Measurements from ENCODE around the gene ADAMTS13.

Gene ADAMTS13

DNA sequence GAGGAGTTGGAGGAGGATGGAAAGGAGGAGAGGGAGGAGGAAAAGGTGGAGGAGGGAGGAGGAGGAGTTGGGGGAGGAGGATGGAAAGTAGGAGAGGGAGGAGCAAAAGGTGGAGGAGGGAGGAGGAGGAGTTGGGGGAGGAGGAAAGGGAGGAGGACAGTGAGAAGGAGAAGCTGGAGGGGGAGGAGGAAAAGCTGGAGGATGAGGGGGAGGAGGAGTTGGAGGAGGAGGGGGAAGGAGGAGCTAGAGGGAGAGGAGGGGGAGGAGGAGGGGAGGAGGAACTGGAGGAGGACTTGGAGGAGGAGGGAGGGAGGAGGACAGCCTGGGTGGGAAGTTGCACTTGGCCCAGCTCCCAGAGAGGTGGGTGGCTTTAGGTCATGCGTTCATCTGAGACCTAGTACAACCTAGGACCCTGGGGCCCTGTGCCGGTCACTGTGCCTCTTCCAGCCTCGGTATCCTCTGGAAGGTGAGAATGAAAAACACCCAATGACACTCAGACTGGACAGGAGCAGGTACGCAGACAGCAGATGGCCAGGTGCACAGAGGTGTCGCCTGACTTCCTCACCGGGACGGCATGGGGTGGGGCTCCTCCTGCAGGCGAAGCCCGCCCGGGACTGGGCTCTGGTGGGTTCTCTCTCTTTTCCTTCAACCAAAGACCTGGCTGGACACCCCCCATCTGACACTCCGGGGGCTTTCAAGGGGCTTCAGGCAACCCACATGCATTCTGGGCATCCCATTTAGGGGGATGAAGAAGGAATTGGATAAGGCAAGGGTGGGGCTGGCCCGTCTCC is 68.9 kb downstream of the ADAMTS13 start:
- DNase-seq (ENCODE audit: low spot score) = no peak

DNA sequence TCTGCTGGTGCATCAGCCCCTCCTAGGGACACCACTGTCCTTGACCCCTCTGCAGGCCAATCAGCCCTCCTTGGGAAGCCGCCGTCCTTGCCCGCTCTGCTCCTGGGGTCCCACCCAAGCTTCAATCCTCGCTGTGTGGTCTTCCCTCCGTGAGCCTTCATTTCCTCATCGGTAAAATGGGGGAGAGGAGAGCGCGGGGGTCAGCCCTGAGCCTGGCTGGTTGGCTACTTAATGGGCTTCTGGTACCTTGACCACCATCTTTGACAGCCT is 69.4 kb downstream of the ADAMTS13 start:
- DNase-seq (ENCODE audit: low spot score) = no peak

DNA sequence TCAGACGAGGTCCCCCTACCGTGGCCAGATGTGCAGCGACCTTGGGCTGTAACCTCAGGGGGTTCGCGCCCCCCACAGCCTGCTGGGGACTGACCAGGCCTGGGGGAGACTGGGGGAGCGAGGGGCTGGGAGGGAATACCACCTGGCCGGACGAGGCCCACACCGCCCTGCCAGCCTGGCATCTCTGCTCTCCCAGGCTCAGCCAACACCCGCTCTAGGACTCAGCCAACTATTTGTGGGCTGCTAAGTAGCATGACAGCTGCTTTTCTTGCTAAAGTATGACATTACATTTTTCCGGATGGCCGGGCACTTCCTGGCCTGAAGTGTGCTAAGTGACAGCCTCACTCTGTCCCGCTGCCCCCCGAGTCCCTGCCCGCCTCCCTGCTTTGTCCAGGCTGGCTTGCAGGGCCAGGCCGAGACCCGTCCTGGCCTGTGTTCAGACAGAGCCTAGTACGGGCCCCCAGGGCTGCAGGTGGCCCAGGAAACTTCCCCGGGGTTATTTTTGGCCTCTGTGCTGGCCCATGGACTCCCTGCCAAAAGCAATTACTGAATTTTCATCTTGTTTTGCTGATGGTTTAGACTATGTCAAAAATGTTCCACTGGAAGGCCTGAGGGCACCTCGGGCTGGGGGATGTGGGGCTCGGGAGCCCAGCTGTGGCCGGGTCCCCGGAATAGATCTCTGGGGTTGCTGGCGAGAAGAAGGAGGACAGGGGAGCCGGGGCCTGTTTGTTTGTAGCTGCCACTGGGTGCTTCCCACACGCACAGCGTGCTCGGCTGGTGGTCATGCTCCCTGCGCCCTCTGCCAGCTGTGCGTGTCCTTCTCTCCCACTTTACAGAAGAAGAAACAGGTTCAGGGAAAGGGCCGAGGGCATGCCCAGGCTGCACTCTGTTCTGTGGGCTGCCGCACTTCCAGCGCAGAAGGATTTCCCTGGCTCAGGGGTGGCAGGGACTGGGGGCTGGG is 70.2 kb downstream of the ADAMTS13 start:
- no peak for DNase-seq (ENCODE audit: low spot score)

DNA sequence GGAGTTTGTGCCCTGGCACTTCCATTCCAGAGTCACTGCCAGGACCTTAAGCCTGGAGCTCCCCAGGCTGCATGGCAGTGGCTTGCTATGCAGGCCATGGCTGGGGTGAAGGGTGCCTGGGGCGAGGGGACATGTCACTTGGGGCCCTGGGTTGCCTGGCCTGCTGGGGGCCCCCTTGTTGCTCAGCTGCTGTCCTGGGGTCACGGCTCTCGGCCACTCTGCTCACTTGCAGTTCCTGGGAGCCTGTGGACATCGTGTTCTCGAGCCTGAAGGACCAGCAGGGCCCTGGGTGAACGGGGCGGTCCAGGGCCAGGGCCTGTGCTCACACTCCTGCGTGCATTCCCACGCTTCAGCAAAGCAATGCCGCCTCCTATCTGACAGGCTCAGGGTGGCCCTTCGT is 71.3 kb downstream of the ADAMTS13 start:
- DNase-seq (ENCODE audit: low spot score) = no peak

DNA sequence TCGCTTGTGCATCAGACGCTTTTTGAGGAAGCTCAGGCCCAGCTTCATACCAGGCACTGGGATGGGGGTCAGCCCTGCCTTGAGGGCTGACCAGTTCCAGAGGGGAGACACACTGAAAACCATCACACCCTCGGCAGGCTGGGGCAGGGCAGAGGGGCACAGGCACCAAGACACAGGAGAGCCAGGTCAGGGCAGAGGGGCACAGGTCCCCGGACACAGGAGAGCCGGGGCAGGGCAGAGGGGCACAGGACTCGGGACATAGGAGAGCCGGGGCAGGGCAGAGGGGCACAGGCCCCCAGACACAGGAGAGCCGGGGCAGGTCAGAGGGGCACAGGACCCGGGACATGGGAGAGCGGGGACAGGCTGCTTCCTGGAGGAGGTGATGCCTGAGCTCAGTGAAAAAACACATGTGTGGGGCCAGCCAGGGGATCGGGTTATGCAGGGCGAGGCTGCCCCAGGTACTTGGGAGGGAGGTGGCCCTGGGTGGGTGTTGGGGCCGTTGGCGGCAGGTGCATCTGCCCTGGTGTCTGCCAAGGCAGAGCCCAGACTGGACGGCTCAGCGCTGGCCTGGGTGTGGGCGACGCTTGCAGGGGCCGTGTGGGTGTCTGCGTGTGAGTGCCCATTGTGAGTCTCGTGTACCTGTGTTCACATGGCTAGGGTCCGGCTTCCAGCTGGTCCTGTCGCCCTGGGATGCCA is 71.8 kb downstream of the ADAMTS13 start:
- no peak for DNase-seq (ENCODE audit: low spot score)

DNA sequence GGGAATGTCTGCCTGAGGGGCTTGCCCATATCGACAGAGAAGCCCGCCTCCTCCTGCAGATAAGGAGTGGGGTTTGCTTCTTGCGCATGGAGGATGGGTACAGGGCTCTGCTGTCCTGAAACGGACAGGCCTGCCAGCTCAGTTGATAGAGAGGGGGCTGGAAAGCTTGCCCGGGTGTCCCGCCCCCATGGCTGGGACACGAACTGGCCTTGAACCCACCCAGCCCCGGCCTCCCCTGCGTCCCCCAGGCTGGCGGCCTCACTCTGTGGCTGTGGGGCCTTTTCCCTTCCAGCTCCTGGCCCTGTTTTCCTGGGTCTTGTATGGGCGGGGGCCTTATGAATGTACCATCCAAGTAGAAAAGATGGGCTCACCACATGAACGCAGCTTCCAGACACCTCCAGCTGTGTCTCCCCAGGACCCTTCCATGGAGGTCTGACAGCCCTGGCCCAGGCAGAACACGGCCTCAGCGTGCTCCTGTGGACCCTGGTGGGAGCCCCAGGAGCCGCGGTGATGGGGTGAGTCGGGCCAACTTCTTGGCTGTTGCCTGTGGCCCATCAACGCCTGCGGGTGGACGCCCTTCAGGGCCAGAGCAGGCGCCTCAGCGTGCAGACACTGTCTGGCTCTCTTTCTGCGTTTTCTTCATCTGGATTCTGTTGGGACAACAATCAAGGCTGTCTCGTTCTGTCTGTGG is 72.6 kb downstream of the ADAMTS13 start:
- no peak for DNase-seq (ENCODE audit: low spot score)

DNA sequence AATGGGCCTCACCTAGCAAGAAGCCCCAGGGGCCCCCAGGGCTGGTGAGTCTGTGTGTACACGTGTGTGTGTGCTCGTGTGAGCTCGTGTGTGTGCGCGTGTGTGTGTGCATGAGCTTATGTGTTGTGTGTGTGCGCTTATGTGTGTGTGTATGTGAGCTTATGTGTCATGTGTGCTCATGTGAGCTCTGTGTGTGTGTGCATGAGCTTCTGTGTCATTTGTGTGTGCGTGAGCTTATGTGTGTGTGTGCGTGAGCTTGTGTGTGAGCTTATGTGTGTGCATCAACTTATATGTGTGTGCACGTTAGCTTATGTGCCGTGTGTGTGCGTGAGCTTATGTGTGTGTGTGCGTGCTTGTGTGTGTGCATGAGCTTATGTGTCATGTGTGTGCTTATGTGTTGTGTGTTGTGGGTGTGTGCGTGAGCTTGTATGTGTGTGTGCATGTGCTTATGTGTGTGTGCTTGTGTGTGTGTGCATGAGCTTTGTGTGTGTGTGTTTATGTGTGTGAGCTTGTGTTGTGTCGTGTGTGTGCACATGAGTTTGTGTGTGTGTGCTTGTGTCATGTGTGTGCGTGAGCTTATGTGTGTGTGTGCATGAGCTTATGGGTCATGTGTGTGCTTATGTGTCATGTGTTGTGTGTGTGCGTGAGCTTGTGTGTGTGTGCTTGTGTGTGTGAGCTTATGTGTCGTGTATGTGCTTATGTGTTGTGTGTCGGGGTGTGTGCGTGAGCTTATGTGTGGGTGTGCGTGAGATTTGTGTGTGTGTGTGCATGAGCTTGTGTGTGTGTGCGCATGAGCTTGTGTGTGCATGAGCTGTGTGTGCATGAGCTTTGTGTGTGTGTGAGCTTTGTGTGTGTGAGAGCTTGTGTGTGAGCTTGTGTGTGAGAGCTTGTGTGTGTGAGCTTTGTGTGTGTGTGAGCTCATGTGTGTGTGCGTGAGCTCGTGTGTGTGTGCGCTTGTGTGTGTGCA is 73.4 kb downstream of the ADAMTS13 start:
- DNase-seq (ENCODE audit: low spot score) = no peak

DNA sequence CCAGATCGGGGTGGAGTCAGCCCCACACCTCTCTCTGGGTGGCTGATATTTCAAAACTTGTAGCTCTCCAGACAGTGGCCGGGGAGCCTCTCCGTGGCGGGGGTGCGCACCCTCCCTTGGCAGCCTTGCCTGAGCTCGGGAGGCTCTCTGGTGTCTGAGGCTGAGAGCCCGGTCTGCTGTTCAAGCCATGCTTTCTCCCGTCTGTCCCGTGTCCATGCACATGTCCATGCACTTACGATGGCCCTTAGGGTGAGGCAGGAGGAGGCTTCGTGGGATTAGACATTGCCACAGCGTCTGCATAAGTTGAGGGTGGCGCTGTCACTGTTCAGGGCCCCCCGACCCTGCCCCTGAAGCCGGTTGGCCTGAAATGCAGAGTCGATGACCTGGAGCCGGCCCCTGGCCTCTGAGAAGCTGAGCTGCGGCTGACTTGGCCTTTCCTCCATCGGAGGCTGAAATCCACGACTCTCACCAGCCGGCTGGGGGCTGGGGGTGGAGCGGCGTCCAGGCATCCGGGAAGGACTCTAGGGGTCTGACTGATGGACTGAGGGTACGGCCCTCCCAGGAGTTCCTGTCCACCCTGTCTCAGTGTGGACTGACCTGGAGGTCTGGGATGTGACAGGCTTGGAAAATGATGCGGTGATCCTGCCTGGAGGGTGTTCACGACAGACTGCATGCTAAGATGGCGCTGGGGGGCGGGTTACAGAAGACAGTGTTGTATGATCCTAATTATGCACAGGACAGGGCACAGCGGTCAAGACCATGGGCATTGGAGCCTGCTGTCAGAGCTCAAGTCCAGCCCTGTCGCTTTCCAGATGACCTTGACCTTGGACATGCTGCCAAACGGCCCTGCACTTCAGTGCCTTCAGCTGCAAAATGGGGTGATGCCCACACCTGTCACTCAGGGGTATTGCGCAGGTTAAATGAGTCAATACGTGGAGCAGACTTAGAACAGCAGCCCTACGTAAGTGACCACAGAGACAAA is 75.0 kb downstream of the ADAMTS13 start:
- DNase-seq (ENCODE audit: low spot score) = no peak

DNA sequence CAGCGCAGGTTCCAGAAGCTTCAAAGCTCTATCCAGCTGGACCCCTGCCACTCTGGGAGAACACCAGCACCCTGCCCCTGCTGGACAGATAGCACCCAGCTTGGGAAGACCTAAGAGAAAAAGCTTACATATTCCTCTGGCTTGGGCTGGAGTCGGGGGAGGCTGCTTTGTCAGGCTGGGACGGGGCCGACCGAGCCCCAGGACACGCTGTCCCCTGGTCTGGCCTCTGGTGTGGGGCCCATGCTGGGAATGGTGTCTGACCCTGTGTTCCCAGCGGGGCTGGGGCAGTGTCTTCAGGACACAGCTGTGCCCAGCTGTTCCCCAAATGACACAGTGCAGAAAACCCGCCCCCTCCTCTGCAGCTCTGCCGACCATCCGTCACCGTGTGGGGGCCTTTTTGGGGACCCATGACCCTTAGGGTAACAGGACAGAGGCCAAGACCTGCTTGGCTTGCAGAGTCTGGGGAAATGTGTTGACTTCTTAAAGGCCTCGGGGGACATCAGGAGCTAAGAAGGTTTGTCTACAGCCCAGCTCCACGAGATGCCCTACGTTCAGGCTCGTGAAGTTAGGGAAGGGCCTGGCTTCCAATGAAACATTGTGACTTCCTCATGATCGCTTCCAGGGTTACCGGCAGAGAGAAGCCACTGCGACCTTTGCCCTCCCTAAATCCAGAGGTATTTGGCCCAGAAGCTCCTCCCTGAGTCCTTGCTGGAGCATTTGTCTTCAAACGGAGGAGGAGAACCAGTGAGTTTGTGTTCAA is 77.1 kb downstream of the ADAMTS13 start:
- no peak for DNase-seq (ENCODE audit: low spot score)

DNA sequence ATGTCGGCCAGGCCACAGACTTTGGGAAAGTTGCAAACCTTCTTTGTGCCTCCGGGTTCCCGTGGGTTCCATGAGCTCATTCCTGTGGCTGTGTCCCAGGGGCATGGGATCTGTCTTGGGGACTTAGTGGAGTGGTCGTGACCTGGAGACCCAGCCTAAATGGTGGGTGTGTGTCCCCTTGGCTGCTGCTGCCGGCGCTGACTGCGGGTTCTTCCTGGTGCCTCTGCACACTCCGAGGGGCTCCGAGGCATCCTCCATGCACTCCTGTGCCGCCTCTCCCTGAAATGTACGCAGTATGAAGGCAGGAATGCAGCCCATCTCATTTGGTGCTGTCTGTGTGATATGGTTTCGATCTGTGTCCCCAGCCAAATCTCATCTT is 77.7 kb downstream of the ADAMTS13 start:
- no peak for DNase-seq (ENCODE audit: low spot score)

DNA sequence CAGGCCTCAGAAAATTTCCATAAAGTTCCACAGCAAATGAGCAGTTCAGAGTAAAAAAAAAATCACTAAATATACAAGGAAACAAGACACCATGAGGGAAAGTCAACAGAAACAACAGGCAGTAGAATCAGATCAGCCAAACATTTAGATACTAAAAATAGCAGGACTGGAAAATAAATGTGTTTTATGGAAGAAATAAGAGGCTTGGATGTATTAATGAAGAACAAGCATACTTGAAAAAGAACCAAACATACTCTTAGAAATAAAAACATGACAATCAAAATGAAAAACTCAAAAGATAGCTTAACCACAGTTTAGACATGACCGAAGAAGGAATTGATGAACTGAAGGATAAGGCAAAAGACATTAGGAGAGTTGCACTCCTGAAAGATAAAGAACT is 79.9 kb downstream of the ADAMTS13 start:
- no peak for DNase-seq (ENCODE audit: low spot score)

DNA sequence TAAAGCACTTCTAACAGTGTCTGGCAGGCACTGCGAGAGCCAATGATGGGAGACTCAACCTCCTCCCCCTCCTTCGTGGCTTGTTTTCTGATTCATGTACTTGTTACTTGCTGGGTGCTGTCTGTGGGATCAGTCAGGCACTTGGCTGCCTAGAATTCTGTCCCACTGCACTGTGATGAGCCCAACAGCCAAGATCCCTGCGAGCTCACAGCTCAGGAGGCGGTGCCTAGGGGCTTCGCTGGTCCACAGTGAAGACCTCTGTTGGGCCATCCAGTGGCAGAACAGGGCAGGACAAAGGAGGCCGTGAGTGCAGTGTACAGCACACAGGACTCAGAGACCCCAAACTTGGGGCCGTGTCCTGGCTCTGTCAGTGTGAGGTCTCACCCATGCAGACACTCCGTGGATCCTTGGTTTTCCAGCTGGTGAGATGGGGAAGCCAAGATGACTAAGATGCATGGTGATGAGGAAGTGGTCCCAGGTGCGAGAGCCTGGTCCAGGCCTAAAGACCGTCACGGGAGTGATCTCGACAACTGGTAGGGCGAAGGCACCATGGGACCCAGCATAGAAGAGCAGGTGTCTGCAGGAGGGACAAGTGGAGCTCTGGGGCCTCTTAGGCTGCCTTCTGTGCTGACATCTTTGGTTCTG is 83.1 kb downstream of the ADAMTS13 start:
- DNase-seq (ENCODE audit: low spot score) = no peak

DNA sequence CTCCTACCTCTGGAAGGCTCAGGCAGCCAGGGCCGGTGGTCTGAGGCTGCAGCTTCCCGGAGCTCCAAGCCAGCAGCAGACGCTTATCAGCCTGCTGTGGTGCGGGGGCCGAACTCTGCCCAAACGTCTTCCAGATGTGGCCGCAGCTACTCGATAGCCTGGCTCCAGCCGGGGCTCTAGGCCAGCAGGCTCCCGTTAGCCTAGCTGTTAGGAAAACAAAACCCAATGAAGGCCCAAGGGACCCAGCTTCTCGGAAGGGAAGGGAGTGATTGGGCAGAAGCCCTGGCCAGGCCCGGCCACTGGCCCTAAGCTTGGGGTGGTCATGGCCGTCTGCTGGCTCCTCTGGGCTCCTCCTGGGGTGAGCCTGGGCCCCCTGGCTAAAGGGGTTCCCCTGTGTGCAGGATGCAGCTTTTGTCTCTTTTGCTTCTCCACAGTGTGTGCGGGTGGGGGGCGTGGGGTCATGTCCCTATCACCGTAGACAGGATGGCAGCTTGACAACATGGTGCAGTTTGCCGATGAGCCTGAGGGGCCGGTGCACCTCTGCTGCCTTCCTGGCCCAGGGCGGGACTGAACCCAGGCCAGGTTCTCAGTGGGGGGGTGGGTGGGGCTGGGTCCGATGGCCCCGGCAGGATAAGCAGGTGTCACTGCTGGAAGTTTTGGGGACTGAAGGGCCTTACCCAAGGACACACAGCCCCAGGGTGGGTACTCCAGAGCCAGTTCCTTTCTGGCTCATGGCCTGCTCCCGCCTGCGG is 83.9 kb downstream of the ADAMTS13 start:
- DNase-seq (ENCODE audit: low spot score) = no peak

DNA sequence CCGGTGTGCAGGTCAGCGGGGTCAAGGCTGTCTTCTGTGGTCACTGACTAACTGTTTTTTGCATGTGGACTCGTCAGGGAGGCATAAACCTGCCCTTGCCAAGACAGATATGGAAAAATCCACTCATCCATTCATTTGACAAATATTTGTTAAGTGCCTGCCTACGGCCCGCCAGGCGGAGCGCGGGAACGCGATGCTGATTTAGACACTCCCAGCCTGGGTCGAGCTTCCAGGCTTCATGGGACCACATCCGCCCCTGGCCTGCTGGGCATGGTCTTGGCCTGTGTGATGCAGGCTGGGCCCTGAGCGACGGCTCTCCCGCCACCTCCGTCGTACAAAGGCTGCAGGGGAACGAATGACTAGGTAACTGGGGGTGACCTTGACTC is 84.5 kb downstream of the ADAMTS13 start:
- no peak for DNase-seq (ENCODE audit: low spot score)

DNA sequence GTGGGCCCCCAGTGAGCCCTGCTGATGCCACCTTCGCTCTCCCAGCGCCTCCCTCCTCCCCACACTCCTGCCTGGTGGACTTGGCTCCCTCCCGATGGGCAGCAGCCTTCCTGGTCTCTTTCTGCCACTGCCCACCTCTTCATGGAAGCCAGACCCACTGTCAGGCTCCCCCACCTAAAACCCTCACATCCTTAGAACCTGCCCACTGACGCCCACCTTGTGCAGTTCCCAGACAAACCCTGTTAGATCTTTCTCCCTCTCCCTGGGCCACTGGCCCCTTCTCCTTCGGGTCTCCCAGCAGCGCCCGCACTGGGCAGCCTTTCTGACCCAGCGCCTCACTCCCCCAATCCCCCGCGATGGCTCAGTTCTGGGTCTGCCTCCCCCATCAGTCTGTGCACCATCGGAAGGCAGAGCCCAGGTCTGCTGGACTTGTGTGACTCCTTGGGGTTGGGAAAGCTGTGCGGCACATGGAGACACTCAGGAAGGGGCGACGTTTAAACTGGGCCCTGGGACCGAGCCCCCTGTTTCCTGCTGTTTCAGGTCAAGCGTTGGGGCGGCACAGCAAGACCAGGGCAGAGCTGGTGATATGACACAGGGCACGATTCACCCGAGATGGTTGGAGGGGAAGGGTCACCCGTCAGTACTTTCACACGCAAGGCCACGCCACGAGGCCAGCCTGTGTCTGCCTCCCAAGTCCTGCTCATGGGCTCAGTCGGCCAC is 85.2 kb downstream of the ADAMTS13 start:
- no peak for DNase-seq (ENCODE audit: low spot score)

DNA sequence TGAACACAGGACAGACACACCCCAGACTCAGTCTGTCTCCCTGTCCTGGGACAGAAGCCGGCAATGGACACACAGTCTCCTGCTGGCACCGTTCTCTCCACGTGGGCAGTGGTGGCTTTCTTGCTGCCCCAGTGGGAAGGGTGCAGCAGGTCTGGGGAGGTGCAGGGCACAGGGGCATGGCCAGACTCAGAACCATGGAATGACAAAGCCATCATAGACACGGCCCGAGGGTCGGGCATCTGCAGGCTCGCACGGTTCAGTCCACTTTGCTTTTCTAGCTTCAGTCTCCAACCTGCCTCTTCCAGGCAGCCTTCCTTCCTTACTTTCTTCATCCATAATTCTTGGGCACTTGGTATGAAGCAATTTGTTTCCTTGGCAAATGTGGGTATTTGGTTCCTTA is 85.9 kb downstream of the ADAMTS13 start:
- DNase-seq (ENCODE audit: low spot score) = no peak

Data from ecto neural progenitor cell (in vitro differentiated cells).